WTC11 (cell line): ENCODE measurements around the gene CD69. TPM values are rescaled to one million over a fixed set of nuclear protein-coding genes. Genes with fewer than 3 reads are reported as not detected.
A peak's percentile ranks its signal among the peaks of the same experiment; 100 is the strongest.
"Not testable (repeated sequence)": the region's sequence is repeated elsewhere in the genome, so short reads cannot be mapped to it uniquely, and the experiment has no call there.

Experiments used
- ATAC-seq: fragments of 200-7000 bp; cut with Tn5 transposase; 2 replicates; pipeline ENCODE4 v1.10.0; 2021; ENCODE audit warnings: mild to moderate bottlenecking, moderate library complexity
- CTCF ChIA-PET: fragments of 300-600 bp; sonication (Branson Sonifier 250); formaldehyde crosslinking; loops from one replicate; lab custom pipeline; 2021; ENCODE audit warnings: antibody characterized with exemption; lab: Charles Lee
- POLR2A ChIA-PET: fragments of 350-600 bp; sonication (Branson Sonifier 250); formaldehyde crosslinking; loops from one replicate; lab custom pipeline; 2021; ENCODE audit warnings: antibody characterized with exemption; lab: Charles Lee
- DNase-seq: peaks from one replicate; pipeline ENCODE4 v3.0.0; 2021; ENCODE audit warnings: low spot score
- H3K27ac Mint-ChIP-seq: 2 replicates; pipeline ENCODE4 v1.8.0; 2021; ENCODE audit warnings: mixed read lengths
- H3K27me3 Mint-ChIP-seq: 2 replicates; pipeline ENCODE4 v1.8.0; 2021; ENCODE audit warnings: low read depth, mild to moderate bottlenecking, moderate library complexity, mixed read lengths
- H3K36me3 Mint-ChIP-seq: 2 replicates; pipeline ENCODE4 v1.8.0; 2021; ENCODE audit warnings: mixed read lengths
- H3K4me1 Mint-ChIP-seq: 2 replicates; pipeline ENCODE4 v1.8.0; 2022; ENCODE audit warnings: mixed read lengths
- H3K4me3 Mint-ChIP-seq: 2 replicates; pipeline ENCODE4 v1.8.0; 2021; ENCODE audit warnings: mild to moderate bottlenecking, moderate library complexity, mixed read lengths
- H3K9me3 Mint-ChIP-seq: 2 replicates; pipeline ENCODE4 v1.8.0; 2021; ENCODE audit warnings: mixed read lengths
- FOXJ3 ChIP-seq: sonication (generic); formaldehyde crosslinking; IDR thresholded peaks from 2 replicates; pipeline ENCODE4 v1.9.0; 2021; ENCODE audit warnings: missing genetic modification reagents, mild to moderate bottlenecking, borderline replicate concordance
- FOXK1 ChIP-seq: sonication (generic); formaldehyde crosslinking; IDR thresholded peaks from 2 replicates; pipeline ENCODE4 v1.8.0; 2022; ENCODE audit warnings: mild to moderate bottlenecking, moderate library complexity, missing genetic modification reagents
- FOXP1 ChIP-seq: sonication (generic); formaldehyde crosslinking; IDR thresholded peaks from 2 replicates; pipeline ENCODE4 v1.8.0; 2022; ENCODE audit warnings: missing genetic modification reagents, mild to moderate bottlenecking, moderate library complexity, borderline replicate concordance
- HMGA2 ChIP-seq: fragments of 250-450 bp; sonication (Bioruptor Pico); IDR thresholded peaks from 2 replicates; pipeline ENCODE4 v1.4.0; 2021; ENCODE audit warnings: mild to moderate bottlenecking, moderate library complexity
- HMGXB4 ChIP-seq: sonication (generic); formaldehyde crosslinking; IDR thresholded peaks from 2 replicates; pipeline ENCODE4 v1.8.1; 2023; ENCODE audit warnings: mild to moderate bottlenecking, moderate library complexity, missing genetic modification reagents
- NR2C2 ChIP-seq: sonication (generic); formaldehyde crosslinking; IDR thresholded peaks from 2 replicates; pipeline ENCODE4 v1.8.0; 2022; ENCODE audit warnings: mild to moderate bottlenecking, missing genetic modification reagents
- PRRX2 ChIP-seq: fragments of 250-450 bp; sonication (Bioruptor Pico); IDR thresholded peaks from 2 replicates; pipeline ENCODE4 v1.8.0; 2021; ENCODE audit warnings: mild to moderate bottlenecking
- RORB ChIP-seq: fragments of 250-450 bp; sonication (Bioruptor Pico); IDR thresholded peaks from 2 replicates; pipeline ENCODE4 v1.9.0; 2021; ENCODE audit warnings: mild to moderate bottlenecking
- SMAD3 ChIP-seq: sonication (generic); formaldehyde crosslinking; IDR thresholded peaks from 2 replicates; pipeline ENCODE4 v1.8.0; 2022; ENCODE audit warnings: missing genetic modification reagents, mild to moderate bottlenecking, borderline replicate concordance
- ZNF219 ChIP-seq: sonication (generic); formaldehyde crosslinking; IDR thresholded peaks from 2 replicates; pipeline ENCODE4 v1.8.0; 2023; ENCODE audit warnings: missing genetic modification reagents, mild to moderate bottlenecking, borderline replicate concordance
- ZNF416 ChIP-seq: fragments of 250-450 bp; sonication (Bioruptor Pico); IDR thresholded peaks from 2 replicates; pipeline ENCODE4 v1.9.0; 2021; ENCODE audit warnings: mild to moderate bottlenecking, inconsistent platforms
- total RNA-seq: library from RNA; stranded (reverse); gene quantifications from 3 replicates; pipeline ENCODE4 v1.2.3, GENCODE V29; 2021
- TF ChIP-seq, protein P1 (sequence below): sonication (generic); formaldehyde crosslinking; IDR thresholded peaks from 2 replicates; pipeline ENCODE4 v1.8.1; 2022; ENCODE audit warnings: missing genetic modification reagents, borderline replicate concordance
- TF ChIP-seq, protein P2 (sequence below): sonication (generic); formaldehyde crosslinking; IDR thresholded peaks from 2 replicates; pipeline ENCODE4 v1.8.1; 2023; ENCODE audit warnings: mild to moderate bottlenecking, missing genetic modification reagents, moderate library complexity
- TF ChIP-seq, protein P3 (sequence below): sonication (generic); formaldehyde crosslinking; IDR thresholded peaks from 2 replicates; pipeline ENCODE4 v1.8.1; 2023; ENCODE audit warnings: mild to moderate bottlenecking, missing genetic modification reagents

CD69 gene
- total RNA-seq, 1 experiment from 2014 or later, result 0.42 TPM

DNA sequence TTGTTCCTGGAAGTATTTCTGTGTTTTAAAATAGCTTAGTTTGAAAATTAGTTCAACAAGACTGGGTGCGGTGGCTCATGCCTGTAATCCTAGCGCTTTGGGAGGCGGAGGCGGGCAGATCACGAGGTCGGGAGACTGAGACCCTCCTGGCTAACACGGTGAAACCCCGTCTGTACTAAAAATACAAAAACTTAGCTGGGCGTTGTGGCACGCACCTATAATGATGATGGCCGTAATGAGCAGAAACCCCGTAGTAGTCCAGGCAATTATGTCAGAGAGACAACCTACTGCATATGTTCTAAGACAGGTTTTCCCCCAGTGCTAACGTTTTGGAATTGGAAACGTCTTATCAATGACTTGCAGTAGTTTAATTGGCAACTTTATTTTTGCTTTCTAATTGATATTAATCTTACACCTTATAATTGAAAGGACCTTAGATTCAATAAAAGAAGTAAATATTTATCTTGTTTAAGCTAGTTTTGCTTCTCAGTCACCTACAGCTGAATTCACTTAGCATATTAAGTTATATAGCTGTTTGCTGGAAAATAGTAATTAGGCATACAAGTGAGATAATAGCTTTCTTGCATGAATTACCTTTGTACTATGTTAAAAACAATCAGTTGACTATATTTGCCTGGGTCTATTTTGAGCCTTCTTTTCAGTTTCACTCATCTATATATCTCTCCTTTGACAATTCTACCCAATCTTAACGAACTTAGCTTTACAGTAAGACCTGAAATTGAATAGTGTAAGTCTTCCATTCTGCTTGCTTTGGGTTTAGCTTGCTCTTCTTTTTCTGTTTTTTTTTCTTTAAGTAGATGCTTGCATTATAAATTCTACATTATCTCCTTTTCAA lies 43.4 kb downstream of the CD69 start:
- Mint-ChIP-seq H3K4me3 (no peak overlapping the region), H3K4me1 (no peaks in the 10 kb centered on the region), H3K27me3 (no peaks in the 10 kb centered on the region; the same call in 1 of the 2 replicates), H3K27ac (no peak overlapping the region), H3K36me3 (no peaks in the 10 kb centered on the region), H3K9me3 (no peaks in the 10 kb centered on the region)
- DNase-seq (no peak), ATAC-seq (no peak)
- TF ChIP-seq, protein P1, sequence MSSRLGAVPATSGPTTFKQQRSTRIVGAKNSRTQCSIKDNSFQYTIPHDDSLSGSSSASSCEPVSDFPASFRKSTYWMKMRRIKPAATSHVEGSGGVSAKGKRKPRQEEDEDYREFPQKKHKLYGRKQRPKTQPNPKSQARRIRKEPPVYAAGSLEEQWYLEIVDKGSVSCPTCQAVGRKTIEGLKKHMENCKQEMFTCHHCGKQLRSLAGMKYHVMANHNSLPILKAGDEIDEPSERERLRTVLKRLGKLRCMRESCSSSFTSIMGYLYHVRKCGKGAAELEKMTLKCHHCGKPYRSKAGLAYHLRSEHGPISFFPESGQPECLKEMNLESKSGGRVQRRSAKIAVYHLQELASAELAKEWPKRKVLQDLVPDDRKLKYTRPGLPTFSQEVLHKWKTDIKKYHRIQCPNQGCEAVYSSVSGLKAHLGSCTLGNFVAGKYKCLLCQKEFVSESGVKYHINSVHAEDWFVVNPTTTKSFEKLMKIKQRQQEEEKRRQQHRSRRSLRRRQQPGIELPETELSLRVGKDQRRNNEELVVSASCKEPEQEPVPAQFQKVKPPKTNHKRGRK, result no peak
- TF ChIP-seq FOXK1 (no peak), ZNF416 (CRISPR knock-in tag) (no peak), FOXP1 (no peak), SMAD3 (CRISPR knock-in tag) (no peak), NR2C2 (CRISPR knock-in tag) (no peak), RORB (CRISPR knock-in tag) (no peak), HMGA2 (CRISPR knock-in tag) (no peak), ZNF219 (CRISPR knock-in tag) (no peak)
- TF ChIP-seq, protein P2, sequence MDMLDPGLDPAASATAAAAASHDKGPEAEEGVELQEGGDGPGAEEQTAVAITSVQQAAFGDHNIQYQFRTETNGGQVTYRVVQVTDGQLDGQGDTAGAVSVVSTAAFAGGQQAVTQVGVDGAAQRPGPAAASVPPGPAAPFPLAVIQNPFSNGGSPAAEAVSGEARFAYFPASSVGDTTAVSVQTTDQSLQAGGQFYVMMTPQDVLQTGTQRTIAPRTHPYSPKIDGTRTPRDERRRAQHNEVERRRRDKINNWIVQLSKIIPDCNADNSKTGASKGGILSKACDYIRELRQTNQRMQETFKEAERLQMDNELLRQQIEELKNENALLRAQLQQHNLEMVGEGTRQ (CRISPR knock-in tag), result no peak
- TF ChIP-seq, protein P3, sequence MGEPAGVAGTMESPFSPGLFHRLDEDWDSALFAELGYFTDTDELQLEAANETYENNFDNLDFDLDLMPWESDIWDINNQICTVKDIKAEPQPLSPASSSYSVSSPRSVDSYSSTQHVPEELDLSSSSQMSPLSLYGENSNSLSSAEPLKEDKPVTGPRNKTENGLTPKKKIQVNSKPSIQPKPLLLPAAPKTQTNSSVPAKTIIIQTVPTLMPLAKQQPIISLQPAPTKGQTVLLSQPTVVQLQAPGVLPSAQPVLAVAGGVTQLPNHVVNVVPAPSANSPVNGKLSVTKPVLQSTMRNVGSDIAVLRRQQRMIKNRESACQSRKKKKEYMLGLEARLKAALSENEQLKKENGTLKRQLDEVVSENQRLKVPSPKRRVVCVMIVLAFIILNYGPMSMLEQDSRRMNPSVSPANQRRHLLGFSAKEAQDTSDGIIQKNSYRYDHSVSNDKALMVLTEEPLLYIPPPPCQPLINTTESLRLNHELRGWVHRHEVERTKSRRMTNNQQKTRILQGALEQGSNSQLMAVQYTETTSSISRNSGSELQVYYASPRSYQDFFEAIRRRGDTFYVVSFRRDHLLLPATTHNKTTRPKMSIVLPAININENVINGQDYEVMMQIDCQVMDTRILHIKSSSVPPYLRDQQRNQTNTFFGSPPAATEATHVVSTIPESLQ (CRISPR knock-in tag), result no peak
- CTCF ChIA-PET, result interaction anchor here (0.5 to 2.0 kb wide), 3 partner anchors 9 to 1014 kb away, joined by 3 to 11 read pairs (median 3); no protein-coding TSS in a partner anchor
- POLR2A ChIA-PET, result no interaction called here

DNA sequence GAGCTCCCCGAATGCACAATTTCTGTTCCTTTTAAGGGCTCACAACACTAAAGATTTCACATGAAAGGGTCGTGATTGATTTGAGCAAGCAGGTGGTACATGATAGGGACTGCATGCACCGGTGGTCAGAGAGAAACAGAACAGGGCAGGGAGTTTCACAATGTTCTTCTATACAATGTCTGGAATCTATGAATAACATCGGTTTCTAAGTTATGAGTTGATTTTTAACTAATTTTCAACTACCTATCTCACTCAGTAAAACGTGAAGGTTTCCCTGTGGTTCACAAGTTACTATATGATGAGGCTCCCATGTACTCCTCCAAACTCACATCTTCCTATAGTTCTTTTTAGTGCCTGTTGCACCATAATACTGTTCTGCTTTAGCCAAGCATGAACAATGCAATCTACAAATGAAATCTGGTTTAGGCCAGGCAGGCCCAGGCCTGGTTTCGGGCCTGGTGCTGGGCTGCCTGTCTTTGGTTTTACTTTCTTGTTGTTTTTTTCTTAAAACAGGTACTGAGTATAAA lies 47.6 kb downstream of the CD69 start:
- H3K27ac Mint-ChIP-seq, DNase-seq, H3K9me3 Mint-ChIP-seq, H3K27me3 Mint-ChIP-seq, ATAC-seq, CTCF ChIA-PET, H3K36me3 Mint-ChIP-seq, POLR2A ChIA-PET, H3K4me3 Mint-ChIP-seq, H3K4me1 Mint-ChIP-seq: not testable (repeated sequence)

- TF ChIP-seq PRRX2 (no peak), FOXJ3 (no peak), HMGXB4 (no peak)
- no peaks in the 10 kb centered on the region for H3K9me3 Mint-ChIP-seq
- POLR2A ChIA-PET, result no interaction called here
- no peak overlapping the region for H3K27ac Mint-ChIP-seq
- H3K4me3 Mint-ChIP-seq, result no peak overlapping the region
- DNase-seq, result no peak
- no peaks in the 10 kb centered on the region for H3K36me3 Mint-ChIP-seq
- CTCF ChIA-PET, result interaction anchor here (0.6 to 1.1 kb wide), 4 partner anchors 31 to 638 kb away, joined by 3 read pairs; no protein-coding TSS in a partner anchor
- peaks cover 14% of the 10 kb centered on the region for H3K4me1 Mint-ChIP-seq
- H3K27me3 Mint-ChIP-seq, result no peaks in the 10 kb centered on the region; the same call in 1 of the 2 replicates
- ATAC-seq, result peak; percentile 52
Measured at GRCh38 chr12:9711664-9712063, 49.0 kb downstream of the CD69 start.
